ENCODE results near the gene TRIM66. TPM values are rescaled to one million over a fixed set of nuclear protein-coding genes. Genes with fewer than 3 reads are reported as not detected.

TRIM66 gene
- total RNA-seq, 1 donor from 2014 or later = 5.9 TPM

DNA sequence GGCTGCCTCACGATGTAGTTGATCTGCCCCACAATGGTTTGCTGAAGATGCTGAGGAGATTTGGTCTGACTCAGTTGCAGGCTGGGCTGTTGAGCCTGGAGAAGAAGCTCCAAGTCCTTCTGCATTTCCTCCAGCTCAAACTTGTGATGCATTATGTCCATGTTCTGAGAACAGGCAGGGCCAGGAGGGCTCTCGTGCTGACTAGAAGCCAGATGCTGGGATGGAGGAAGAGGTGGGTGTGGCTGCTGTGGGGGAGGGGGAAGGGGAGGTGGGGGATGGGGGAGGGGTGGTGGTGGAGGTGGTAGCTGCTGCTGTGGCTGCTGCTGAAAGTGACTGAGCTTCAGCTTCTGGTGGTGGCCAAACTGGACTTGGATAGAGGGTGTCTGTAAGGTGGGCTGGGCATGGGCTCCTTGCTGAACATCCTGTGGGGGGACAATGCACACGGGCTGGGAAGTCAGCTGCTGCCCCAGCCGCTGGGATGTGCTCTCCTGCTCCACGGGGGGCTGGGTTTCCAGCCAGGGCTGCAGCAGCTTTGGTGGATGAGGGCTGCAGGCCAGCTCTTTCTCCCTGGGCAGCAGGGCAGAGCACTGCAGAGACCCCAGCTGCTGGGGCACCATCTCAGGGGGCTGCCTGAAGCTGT, 42.1 kb downstream of the TRIM66 start:
- H3K4me3 Mint-ChIP-seq (ENCODE audit: unreplicated experiment) = no peak overlapping the region
- no peaks in the 10 kb centered on the region for H3K27me3 Mint-ChIP-seq (ENCODE audit: low read depth)
- peaks cover 9% of the 10 kb centered on the region for H3K9me3 Mint-ChIP-seq (ENCODE audit: low read depth)
- H3K4me1 Mint-ChIP-seq (ENCODE audit: low read depth) = no peaks in the 10 kb centered on the region
- H3K36me3 Mint-ChIP-seq (ENCODE audit: low read depth) = peaks cover 23% of the 10 kb centered on the region
- H3K27ac Mint-ChIP-seq (ENCODE audit: unreplicated experiment) = no peak overlapping the region
- no peak for DNase-seq (ENCODE audit: low spot score)
- TF ChIP-seq, protein P1, sequence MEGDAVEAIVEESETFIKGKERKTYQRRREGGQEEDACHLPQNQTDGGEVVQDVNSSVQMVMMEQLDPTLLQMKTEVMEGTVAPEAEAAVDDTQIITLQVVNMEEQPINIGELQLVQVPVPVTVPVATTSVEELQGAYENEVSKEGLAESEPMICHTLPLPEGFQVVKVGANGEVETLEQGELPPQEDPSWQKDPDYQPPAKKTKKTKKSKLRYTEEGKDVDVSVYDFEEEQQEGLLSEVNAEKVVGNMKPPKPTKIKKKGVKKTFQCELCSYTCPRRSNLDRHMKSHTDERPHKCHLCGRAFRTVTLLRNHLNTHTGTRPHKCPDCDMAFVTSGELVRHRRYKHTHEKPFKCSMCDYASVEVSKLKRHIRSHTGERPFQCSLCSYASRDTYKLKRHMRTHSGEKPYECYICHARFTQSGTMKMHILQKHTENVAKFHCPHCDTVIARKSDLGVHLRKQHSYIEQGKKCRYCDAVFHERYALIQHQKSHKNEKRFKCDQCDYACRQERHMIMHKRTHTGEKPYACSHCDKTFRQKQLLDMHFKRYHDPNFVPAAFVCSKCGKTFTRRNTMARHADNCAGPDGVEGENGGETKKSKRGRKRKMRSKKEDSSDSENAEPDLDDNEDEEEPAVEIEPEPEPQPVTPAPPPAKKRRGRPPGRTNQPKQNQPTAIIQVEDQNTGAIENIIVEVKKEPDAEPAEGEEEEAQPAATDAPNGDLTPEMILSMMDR (IDR thresholded peaks at IDR 0.05) = no peak

DNA sequence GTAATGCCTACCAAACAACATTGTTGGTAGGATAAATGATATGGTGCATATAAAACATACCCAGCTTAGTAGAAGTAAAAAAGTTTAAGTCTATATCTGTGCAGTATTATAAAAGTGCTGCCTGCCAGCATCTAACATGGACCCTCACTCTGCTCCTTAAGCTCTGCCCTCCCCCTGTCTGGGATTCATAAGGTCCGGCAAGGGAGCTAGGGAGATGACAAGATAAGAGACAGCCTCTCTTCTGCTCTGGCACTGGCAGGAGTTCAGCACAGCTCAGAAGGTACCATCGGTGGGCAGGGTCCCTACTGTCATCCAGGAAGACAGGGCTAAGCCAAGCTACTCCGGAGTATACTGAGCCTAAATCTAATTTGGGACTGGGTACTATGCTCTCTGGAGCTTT, 42.8 kb downstream of the TRIM66 start:
- H3K27me3 Mint-ChIP-seq (ENCODE audit: low read depth) = no peaks in the 10 kb centered on the region

DNA sequence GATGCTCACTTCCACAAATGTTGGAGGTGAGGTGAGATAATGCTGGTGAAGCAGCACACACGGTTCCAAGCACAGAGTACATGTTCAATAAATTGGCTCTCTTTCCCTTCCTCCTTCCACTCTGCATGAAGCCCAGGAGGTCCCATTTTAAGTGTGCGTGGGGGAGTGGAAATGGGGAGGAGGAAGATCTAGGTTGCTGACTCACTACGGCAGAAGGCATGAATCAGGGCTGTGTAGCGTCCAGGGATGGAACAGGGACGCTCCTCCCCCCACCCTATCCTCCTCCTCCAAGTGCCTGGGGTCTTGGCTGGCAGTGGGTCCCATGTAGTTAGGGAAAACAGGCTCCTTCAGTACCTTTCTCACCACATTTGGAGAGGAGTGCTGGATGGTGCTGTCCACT, 44.2 kb downstream of the TRIM66 start:
- Mint-ChIP-seq H3K9me3 (ENCODE audit: low read depth) (peaks cover 9% of the 10 kb centered on the region), H3K36me3 (ENCODE audit: low read depth) (peaks cover 26% of the 10 kb centered on the region), H3K27ac (ENCODE audit: unreplicated experiment) (no peak overlapping the region), H3K27me3 (ENCODE audit: low read depth) (no peaks in the 10 kb centered on the region), H3K4me1 (ENCODE audit: low read depth) (no peaks in the 10 kb centered on the region), H3K4me3 (ENCODE audit: unreplicated experiment) (no peak overlapping the region)
- TF ChIP-seq, protein P1 (IDR thresholded peaks at IDR 0.05) = no peak
- no peak for DNase-seq (ENCODE audit: low spot score)

More for the DNA sequence above, 42.8 kb downstream of the TRIM66 start:
- Mint-ChIP-seq H3K4me1 (ENCODE audit: low read depth) (no peaks in the 10 kb centered on the region), H3K9me3 (ENCODE audit: low read depth) (peaks cover 9% of the 10 kb centered on the region), H3K27ac (ENCODE audit: unreplicated experiment) (no peak overlapping the region), H3K36me3 (ENCODE audit: low read depth) (peaks cover 26% of the 10 kb centered on the region), H3K4me3 (ENCODE audit: unreplicated experiment) (no peak overlapping the region)
- no peak for DNase-seq (ENCODE audit: low spot score)
- TF ChIP-seq, protein P1 (IDR thresholded peaks at IDR 0.05) = no peak

DNA sequence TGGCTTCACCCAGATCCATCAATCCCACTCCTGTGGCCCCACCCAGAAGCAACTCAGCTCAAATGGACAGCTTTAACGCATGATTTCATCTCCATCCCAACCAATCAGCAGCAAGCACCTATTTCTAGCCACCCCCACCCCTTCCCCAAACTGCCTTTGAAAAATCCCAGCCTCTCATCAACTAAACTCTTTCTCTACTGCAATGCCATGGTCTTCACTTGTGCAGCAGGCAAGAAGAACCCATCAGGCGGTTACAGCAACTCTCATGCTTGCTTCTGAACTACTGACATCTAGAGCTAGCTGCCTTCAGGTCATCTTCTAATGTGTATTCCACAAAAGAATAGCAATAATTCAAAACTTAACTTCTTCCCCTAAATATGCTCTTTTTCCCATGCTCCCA, 46.3 kb downstream of the TRIM66 start:
- DNase-seq (ENCODE audit: low spot score) = no peak
- peaks cover 21% of the 10 kb centered on the region for H3K36me3 Mint-ChIP-seq (ENCODE audit: low read depth)
- H3K9me3 Mint-ChIP-seq (ENCODE audit: low read depth) = peaks cover 9% of the 10 kb centered on the region
- no peaks in the 10 kb centered on the region for H3K27me3 Mint-ChIP-seq (ENCODE audit: low read depth)
- H3K27ac Mint-ChIP-seq (ENCODE audit: unreplicated experiment) = no peak overlapping the region
- H3K4me1 Mint-ChIP-seq (ENCODE audit: low read depth) = peaks cover 7% of the 10 kb centered on the region
- TF ChIP-seq, protein P1 (IDR thresholded peaks at IDR 0.05) = no peak
- H3K4me3 Mint-ChIP-seq (ENCODE audit: unreplicated experiment) = no peak overlapping the region

DNA sequence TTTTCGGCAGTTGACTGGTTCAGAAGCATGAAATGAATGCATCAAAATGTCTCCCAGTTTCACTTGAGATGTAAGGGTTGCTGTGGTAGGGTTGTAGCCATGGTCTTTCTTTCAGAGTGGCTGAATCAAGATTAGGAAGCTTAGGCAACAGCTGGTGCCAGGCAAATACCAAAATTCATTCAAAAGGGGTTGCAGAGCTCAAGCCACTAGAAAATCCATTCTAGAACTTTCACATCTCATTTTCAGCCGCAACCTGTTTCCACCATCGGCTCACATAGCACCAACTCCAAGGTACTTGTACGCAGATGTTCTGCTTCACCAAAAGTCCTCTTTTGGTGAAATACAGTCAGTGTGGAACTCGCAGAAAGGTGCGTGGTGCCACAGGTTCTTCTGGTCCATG, 48.0 kb downstream of the TRIM66 start:
- Mint-ChIP-seq H3K4me1 (ENCODE audit: low read depth) (peaks cover 11% of the 10 kb centered on the region), H3K27me3 (ENCODE audit: low read depth) (no peaks in the 10 kb centered on the region), H3K4me3 (ENCODE audit: unreplicated experiment) (no peak overlapping the region), H3K27ac (ENCODE audit: unreplicated experiment) (no peak overlapping the region), H3K9me3 (ENCODE audit: low read depth) (peaks cover 9% of the 10 kb centered on the region), H3K36me3 (ENCODE audit: low read depth) (peaks cover 21% of the 10 kb centered on the region)
- TF ChIP-seq, protein P1 (IDR thresholded peaks at IDR 0.05) = no peak
- DNase-seq (ENCODE audit: low spot score) = no peak

Measured in chondrocyte (in vitro differentiated cells).